ENCODE measurements around the gene SLMAP.
"Not testable (repeated sequence)": the region's sequence is repeated elsewhere in the genome, so short reads cannot be mapped to it uniquely, and the experiment has no call there.

SLMAP gene

GRCh38 chr3:57855281-57855680, 99.2 kb downstream of the SLMAP start:
- no peak for DNase-seq (ENCODE audit: low spot score)
- no peak for TF ChIP-seq CTCF (IDR thresholded peaks at IDR 0.05; ENCODE audit: extremely low read depth, insufficient read depth, missing control alignments)
- in situ Hi-C loops (cut with MboI; ENCODE audit: low pct_unique_long_range_greater_than_20kb, low sequenced_read_pairs, unreplicated experiment), result no loop called here

GRCh38 chr3:57855943-57856342, 99.8 kb downstream of the SLMAP start:
- DNase-seq (ENCODE audit: low spot score), result no peak
- in situ Hi-C loops (cut with MboI; ENCODE audit: low pct_unique_long_range_greater_than_20kb, low sequenced_read_pairs, unreplicated experiment), result no loop called here
- TF ChIP-seq CTCF (IDR thresholded peaks at IDR 0.05; ENCODE audit: extremely low read depth, insufficient read depth, missing control alignments), result no peak

GRCh38 chr3:57856675-57857074, 100.6 kb downstream of the SLMAP start:
- DNase-seq (ENCODE audit: low spot score), result no peak
- TF ChIP-seq CTCF (IDR thresholded peaks at IDR 0.05; ENCODE audit: extremely low read depth, insufficient read depth, missing control alignments), result peak; percentile 21
- in situ Hi-C loops (cut with MboI; ENCODE audit: low pct_unique_long_range_greater_than_20kb, low sequenced_read_pairs, unreplicated experiment), result no loop called here

GRCh38 chr3:57862894-57863293, 106.8 kb downstream of the SLMAP start:
- in situ Hi-C loops (cut with MboI; ENCODE audit: low pct_unique_long_range_greater_than_20kb, low sequenced_read_pairs, unreplicated experiment), result no loop called here
- DNase-seq (ENCODE audit: low spot score), result no peak
- TF ChIP-seq CTCF (IDR thresholded peaks at IDR 0.05; ENCODE audit: extremely low read depth, insufficient read depth, missing control alignments), result no peak

GRCh38 chr3:57863380-57863779, 107.3 kb downstream of the SLMAP start:
- in situ Hi-C loops (cut with MboI; ENCODE audit: low pct_unique_long_range_greater_than_20kb, low sequenced_read_pairs, unreplicated experiment), result no loop called here
- DNase-seq (ENCODE audit: low spot score), result no peak
- no peak for TF ChIP-seq CTCF (IDR thresholded peaks at IDR 0.05; ENCODE audit: extremely low read depth, insufficient read depth, missing control alignments)

- in situ Hi-C loops (cut with MboI; ENCODE audit: low pct_unique_long_range_greater_than_20kb, low sequenced_read_pairs, unreplicated experiment), result no loop called here
- DNase-seq (ENCODE audit: low spot score), result no peak
- TF ChIP-seq CTCF (IDR thresholded peaks at IDR 0.05; ENCODE audit: extremely low read depth, insufficient read depth, missing control alignments), result no peak
These were observed 108.7 kb downstream of the SLMAP start for GRCh38 chr3:57864853-57865252.

GRCh38 chr3:57869110-57869509, 113.0 kb downstream of the SLMAP start:
- in situ Hi-C loops (cut with MboI; ENCODE audit: low pct_unique_long_range_greater_than_20kb, low sequenced_read_pairs, unreplicated experiment); DNase-seq (ENCODE audit: low spot score): not testable (repeated sequence)

All from GM13977 (cell line).